ENCODE results near the gene MCF2L2.

DNA sequence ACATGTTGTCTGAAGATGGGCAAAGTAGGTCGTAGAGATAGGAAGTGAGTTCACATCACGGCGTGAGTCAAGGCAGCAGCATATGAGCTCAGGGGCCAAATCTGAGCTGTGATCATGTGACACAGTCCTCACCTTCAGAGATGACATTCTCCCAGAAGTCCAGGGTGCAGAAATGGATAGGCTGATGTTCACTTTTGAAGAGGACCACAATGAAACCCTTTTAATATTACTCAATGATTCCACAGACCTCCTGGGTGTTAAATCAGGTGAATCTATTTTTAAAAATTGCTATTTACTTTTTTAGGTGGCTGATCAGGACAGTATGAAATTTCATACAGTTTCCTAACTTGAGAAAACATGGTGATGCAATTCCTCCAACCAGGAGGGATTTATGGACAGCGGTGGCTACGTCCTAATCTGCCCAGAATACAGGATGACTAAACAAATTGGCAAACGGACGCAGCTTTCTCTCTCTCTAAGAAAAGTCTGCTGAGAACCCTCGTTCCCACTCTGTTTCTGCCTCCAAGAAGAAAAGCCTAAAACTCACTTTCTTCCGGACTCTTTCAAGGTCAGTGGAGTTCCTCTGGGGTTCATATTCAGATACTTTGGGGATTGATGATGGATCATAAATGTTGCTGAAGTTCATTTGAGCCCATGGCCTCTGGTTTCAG, 141.0 kb downstream of the MCF2L2 start:
- TF ChIP-seq EP300 (IDR thresholded peaks at IDR 0.05) (no peak), POLR2A (IDR thresholded peaks at IDR 0.05) (no peak)
- TF ChIP-seq, protein P1, sequence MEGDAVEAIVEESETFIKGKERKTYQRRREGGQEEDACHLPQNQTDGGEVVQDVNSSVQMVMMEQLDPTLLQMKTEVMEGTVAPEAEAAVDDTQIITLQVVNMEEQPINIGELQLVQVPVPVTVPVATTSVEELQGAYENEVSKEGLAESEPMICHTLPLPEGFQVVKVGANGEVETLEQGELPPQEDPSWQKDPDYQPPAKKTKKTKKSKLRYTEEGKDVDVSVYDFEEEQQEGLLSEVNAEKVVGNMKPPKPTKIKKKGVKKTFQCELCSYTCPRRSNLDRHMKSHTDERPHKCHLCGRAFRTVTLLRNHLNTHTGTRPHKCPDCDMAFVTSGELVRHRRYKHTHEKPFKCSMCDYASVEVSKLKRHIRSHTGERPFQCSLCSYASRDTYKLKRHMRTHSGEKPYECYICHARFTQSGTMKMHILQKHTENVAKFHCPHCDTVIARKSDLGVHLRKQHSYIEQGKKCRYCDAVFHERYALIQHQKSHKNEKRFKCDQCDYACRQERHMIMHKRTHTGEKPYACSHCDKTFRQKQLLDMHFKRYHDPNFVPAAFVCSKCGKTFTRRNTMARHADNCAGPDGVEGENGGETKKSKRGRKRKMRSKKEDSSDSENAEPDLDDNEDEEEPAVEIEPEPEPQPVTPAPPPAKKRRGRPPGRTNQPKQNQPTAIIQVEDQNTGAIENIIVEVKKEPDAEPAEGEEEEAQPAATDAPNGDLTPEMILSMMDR (IDR thresholded peaks at IDR 0.05) = no peak
